Fibroblast of peridontal ligament (primary cell): Measurements from ENCODE around the gene JARID2.

Source experiments
- DNase-seq: peaks from one replicate; pipeline ENCODE4 v3.0.0-alpha.2; 2010; ENCODE audit errors: extremely low read depth

JARID2 gene

DNA sequence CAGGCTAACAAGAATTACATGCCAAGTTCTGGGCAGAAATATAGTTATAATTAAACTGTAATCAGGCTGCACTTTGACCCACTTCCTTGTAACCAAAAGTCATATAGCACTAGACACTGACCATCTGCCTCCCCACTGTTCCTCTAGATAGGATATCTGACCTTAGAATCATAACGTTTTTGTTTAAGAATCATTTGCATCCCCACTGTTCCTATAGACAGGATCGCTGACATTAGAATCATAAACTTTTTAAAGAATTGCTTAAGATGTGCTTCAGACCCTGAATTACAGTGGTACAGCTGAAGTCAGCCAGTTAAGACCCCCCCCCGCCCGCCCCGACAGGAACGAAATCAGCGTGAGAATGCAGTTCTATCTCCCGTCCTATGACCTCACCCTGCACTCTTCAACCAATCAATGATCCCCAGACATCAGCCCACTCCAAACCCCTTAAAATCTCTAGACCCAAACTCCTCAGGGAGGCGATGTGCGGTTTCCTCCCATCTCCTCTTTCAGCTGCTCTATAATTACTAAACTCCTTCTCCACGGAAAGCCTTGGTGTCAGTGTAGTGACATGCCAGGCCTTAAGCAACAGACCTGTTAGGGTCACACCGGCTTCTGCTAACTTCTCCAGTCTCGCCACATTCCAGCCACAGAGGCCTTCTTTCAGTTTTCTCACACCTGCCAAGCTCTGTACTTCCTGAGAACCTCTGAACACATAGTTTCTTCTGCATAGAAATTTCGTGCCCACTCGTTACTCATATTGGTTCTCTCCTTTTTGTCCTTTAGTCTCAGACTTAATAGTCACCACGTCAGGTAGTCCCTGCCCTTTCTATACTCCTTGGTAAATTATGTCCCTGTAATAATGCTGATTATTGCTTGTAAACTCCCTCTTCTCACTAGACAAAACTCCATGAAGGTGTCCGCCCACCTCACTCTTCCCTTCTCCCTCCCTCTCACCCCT lies 323.4 kb downstream of the JARID2 start:
- DNase-seq, result peak; percentile 74

DNA sequence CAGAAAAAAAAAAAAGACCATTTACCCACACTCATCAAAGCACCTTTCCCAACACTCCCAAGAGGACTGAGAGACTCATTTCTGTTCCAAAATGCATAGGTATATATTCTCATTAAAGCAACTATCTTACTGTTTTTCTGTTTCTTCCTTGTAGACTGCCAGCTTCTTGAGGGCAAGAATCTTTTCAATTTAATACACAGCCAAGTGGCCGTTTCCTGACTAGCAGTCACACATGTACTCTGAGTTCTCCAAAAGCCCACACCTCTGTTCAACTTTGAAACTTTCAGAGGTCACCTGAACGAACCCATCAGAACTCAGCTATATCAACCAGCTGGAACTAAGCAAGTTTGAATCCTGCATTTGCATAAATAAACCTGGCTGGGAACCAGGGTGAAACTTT lies 324.3 kb downstream of the JARID2 start:
- DNase-seq, result no peak
